ENCODE data around the gene LYPD6.
"Not testable (repeated sequence)": the region's sequence is repeated elsewhere in the genome, so short reads cannot be mapped to it uniquely, and the experiment has no call there.

Gene LYPD6

GRCh38 chr2:149486664-149487063 lies 156.3 kb downstream of the LYPD6 start:
- H3K4me1 Mint-ChIP-seq, result no peaks in the 10 kb centered on the region
- no peaks in the 10 kb centered on the region for H3K9me3 Mint-ChIP-seq
- no peak overlapping the region for H3K27ac Mint-ChIP-seq
- H3K36me3 Mint-ChIP-seq, result no peaks in the 10 kb centered on the region
- peaks cover 10% of the 10 kb centered on the region for H3K27me3 Mint-ChIP-seq
- no peak overlapping the region for H3K4me3 Mint-ChIP-seq

- no peak overlapping the region for H3K4me3 Mint-ChIP-seq
- H3K36me3 Mint-ChIP-seq, result no peaks in the 10 kb centered on the region
Measured at GRCh38 chr2:149487189-149487588, 156.8 kb downstream of the LYPD6 start.

GRCh38 chr2:149488706-149489440 lies 158.5 kb downstream of the LYPD6 start:
- Mint-ChIP-seq H3K4me3 (no peak overlapping the region), H3K36me3 (no peaks in the 10 kb centered on the region), H3K27ac (no peak overlapping the region), H3K9me3 (no peaks in the 10 kb centered on the region), H3K4me1 (no peaks in the 10 kb centered on the region), H3K27me3 (peaks cover 7% of the 10 kb centered on the region)

More at GRCh38 chr2:149487189-149487588, 156.8 kb downstream of the LYPD6 start:
- Mint-ChIP-seq H3K9me3 (no peaks in the 10 kb centered on the region), H3K27me3 (peaks cover 10% of the 10 kb centered on the region), H3K4me1 (no peaks in the 10 kb centered on the region), H3K27ac (no peak overlapping the region)

- Mint-ChIP-seq H3K4me3 (no peak overlapping the region), H3K4me1 (no peaks in the 10 kb centered on the region)
Measured at GRCh38 chr2:149489452-149489851, 159.1 kb downstream of the LYPD6 start.

GRCh38 chr2:149490296-149490695 lies 159.9 kb downstream of the LYPD6 start:
- Mint-ChIP-seq H3K4me1 (no peaks in the 10 kb centered on the region), H3K27me3 (peaks cover 1% of the 10 kb centered on the region), H3K36me3 (no peaks in the 10 kb centered on the region), H3K27ac (no peak overlapping the region), H3K4me3 (no peak overlapping the region), H3K9me3 (no peaks in the 10 kb centered on the region)

More at GRCh38 chr2:149489452-149489851, 159.1 kb downstream of the LYPD6 start:
- Mint-ChIP-seq H3K9me3 (no peaks in the 10 kb centered on the region), H3K27ac (no peak overlapping the region), H3K36me3 (no peaks in the 10 kb centered on the region), H3K27me3 (peaks cover 3% of the 10 kb centered on the region)

- Mint-ChIP-seq H3K27ac (no peak overlapping the region), H3K27me3 (peaks cover 4% of the 10 kb centered on the region), H3K4me3 (no peak overlapping the region), H3K4me1 (no peaks in the 10 kb centered on the region), H3K9me3 (no peaks in the 10 kb centered on the region), H3K36me3 (no peaks in the 10 kb centered on the region)
Measured at GRCh38 chr2:149492923-149493322, 162.5 kb downstream of the LYPD6 start.

- H3K27ac Mint-ChIP-seq, H3K4me3 Mint-ChIP-seq, H3K9me3 Mint-ChIP-seq, H3K4me1 Mint-ChIP-seq, H3K36me3 Mint-ChIP-seq, H3K27me3 Mint-ChIP-seq: not testable (repeated sequence)
Measured at GRCh38 chr2:149499204-149499603, 168.8 kb downstream of the LYPD6 start.

GRCh38 chr2:149506808-149507207 lies 176.4 kb downstream of the LYPD6 start:
- H3K27ac Mint-ChIP-seq, H3K9me3 Mint-ChIP-seq, H3K36me3 Mint-ChIP-seq, H3K4me3 Mint-ChIP-seq, H3K4me1 Mint-ChIP-seq: not testable (repeated sequence)
- H3K27me3 Mint-ChIP-seq, result peaks cover 19% of the 10 kb centered on the region

- Mint-ChIP-seq H3K27ac (no peak overlapping the region), H3K36me3 (no peaks in the 10 kb centered on the region), H3K4me1 (no peaks in the 10 kb centered on the region), H3K9me3 (no peaks in the 10 kb centered on the region), H3K27me3 (peaks cover 20% of the 10 kb centered on the region), H3K4me3 (no peak overlapping the region)
Measured at GRCh38 chr2:149507974-149508373, 177.6 kb downstream of the LYPD6 start.

- H3K27ac Mint-ChIP-seq, result no peak overlapping the region
- H3K4me3 Mint-ChIP-seq, result no peak overlapping the region
- H3K9me3 Mint-ChIP-seq, result no peaks in the 10 kb centered on the region
- H3K27me3 Mint-ChIP-seq, result peaks cover 12% of the 10 kb centered on the region
- no peaks in the 10 kb centered on the region for H3K36me3 Mint-ChIP-seq
- no peaks in the 10 kb centered on the region for H3K4me1 Mint-ChIP-seq
Measured at GRCh38 chr2:149513461-149513860, 183.1 kb downstream of the LYPD6 start.

Measured in activated naive CD4-positive, alpha-beta T cell treated with anti-CD3 and anti-CD28 coated beads, Interleukin-2, amount 50 U/mL, for 24 hours (primary cell).